Measurements from ENCODE around the gene GAB2.

The GAB2 gene

GRCh38 chr11:78446210-78446609 lies 28.6 kb upstream of the GAB2 start:
- Histone ChIP-seq H3K36me3 (ENCODE audit: insufficient read depth, low read length) (peaks cover 4% of the 10 kb centered on the region), H3K9me3 (replicated peaks; ENCODE audit: low read length) (no peaks in the 10 kb centered on the region), H3K4me2 (ENCODE audit: low read length) (no peak overlapping the region), H3K27me3 (ENCODE audit: control insufficient read depth, insufficient read depth, low read length) (no peaks in the 10 kb centered on the region), H3K9ac (ENCODE audit: low read depth, low read length) (no peak overlapping the region), H3K4me3 (ENCODE audit: low read length) (no peak overlapping the region), H3K4me1 (ENCODE audit: control insufficient read depth, insufficient read depth, low read length) (no peaks in the 10 kb centered on the region)

DNA sequence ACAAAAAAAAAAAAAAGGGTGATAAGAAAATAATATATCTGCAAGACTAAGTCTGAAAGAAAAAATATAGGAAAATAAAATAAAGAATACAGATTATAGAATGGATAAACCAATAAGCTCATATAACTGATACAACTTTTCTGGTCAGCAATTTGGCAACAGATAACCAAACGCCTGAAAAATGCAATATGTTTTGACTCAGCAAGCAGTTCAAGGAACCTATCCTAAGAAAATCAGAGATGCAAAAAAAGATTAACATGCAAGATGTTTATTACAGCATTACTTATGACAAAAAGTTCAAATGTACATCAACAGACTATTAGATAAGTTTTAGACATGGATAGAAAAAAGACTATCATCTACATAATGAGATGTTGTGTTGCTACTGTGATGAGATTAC lies 27.1 kb upstream of the GAB2 start:
- Histone ChIP-seq H3K4me2 (ENCODE audit: low read length) (no peak overlapping the region), H3K4me1 (ENCODE audit: control insufficient read depth, insufficient read depth, low read length) (no peaks in the 10 kb centered on the region), H3K9me3 (replicated peaks; ENCODE audit: low read length) (no peaks in the 10 kb centered on the region), H3K4me3 (ENCODE audit: low read length) (no peak overlapping the region), H3K27me3 (ENCODE audit: control insufficient read depth, insufficient read depth, low read length) (no peaks in the 10 kb centered on the region), H3K36me3 (ENCODE audit: insufficient read depth, low read length) (peaks cover 4% of the 10 kb centered on the region), H3K9ac (ENCODE audit: low read depth, low read length) (no peak overlapping the region)

DNA sequence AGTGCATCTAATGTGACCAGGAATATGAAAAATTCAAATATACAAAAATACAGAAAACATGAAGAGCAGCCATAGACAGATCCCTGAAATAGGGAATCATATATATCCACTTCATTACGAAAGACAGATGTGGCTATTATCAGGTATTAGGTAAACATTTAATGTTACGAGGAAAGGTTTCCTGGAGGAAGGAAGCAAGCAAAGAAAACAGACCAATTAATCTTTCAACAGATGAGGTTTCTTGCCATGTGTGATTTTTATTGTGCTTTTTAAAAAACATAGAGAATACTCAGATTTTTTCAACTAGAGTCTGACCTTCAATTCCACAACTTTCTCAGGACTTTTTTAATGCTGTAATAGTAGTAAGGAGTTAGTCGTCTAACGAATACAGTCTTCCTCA lies 24.3 kb upstream of the GAB2 start:
- Histone ChIP-seq H3K4me3 (ENCODE audit: low read length) (no peak overlapping the region), H3K27me3 (ENCODE audit: control insufficient read depth, insufficient read depth, low read length) (no peaks in the 10 kb centered on the region), H3K4me1 (ENCODE audit: control insufficient read depth, insufficient read depth, low read length) (no peaks in the 10 kb centered on the region), H3K9me3 (replicated peaks; ENCODE audit: low read length) (no peaks in the 10 kb centered on the region), H3K36me3 (ENCODE audit: insufficient read depth, low read length) (peaks cover 4% of the 10 kb centered on the region), H3K4me2 (ENCODE audit: low read length) (no peak overlapping the region), H3K9ac (ENCODE audit: low read depth, low read length) (no peak overlapping the region)

DNA sequence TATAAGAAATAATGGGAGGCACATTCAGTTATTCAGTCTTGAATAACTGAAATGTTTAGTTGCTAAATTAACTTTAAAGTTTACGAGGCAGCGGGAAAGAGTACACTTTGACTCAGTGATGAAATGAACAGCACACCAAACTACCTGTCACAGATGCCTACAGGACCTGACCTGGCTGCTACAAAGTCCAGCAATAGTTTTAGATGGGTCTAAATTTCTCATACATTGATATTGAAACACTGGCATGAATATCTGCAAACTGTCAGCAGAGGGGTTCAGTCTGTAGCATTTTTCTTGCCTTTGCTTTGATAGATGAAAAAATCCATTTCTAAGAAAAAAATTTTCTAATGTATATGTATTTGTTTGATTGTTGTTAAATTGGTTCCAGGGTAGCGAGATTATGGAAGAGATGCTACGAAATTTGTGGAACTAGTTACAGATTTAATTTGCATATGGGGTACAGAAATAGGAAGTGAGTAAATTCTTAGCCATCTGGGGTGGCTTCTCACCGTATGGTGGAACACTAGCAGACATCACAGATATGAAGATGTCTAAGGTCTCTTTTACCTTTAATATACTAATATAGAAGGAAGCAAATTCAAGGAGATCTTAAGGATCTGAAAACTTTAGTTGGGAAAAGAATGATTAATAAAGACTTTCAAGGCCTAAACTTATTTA lies 20.8 kb upstream of the GAB2 start:
- H3K9me3 ChIP-seq (replicated peaks; ENCODE audit: low read length): no peaks in the 10 kb centered on the region
- no peak overlapping the region for H3K9ac ChIP-seq (ENCODE audit: low read depth, low read length)
- peaks cover 1% of the 10 kb centered on the region for H3K36me3 ChIP-seq (ENCODE audit: insufficient read depth, low read length)
- no peaks in the 10 kb centered on the region for H3K4me1 ChIP-seq (ENCODE audit: control insufficient read depth, insufficient read depth, low read length)
- H3K4me2 ChIP-seq (ENCODE audit: low read length): no peak overlapping the region
- H3K4me3 ChIP-seq (ENCODE audit: low read length): no peak overlapping the region
- no peaks in the 10 kb centered on the region for H3K27me3 ChIP-seq (ENCODE audit: control insufficient read depth, insufficient read depth, low read length)

DNA sequence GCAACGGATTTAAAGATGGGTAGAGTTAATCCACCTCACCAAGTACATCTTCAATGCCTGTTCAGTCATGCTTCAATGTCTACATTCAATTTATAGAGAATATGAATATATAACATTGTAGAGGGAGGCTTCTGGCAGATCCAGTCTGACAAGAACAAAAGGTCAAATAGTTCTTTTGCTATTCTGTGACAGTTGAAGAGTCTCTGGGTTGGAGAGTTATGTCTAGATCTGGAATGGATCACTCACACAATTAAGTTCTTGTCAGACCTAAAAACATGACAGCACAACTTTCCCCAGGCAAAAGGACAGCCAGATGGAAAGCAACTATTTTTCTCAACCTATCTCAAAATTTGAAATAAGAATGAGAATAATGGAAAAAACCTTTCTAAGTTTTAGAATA lies 15.3 kb upstream of the GAB2 start:
- no peaks in the 10 kb centered on the region for H3K27me3 ChIP-seq (ENCODE audit: control insufficient read depth, insufficient read depth, low read length)

GRCh38 chr11:78432058-78432515 lies 14.5 kb upstream of the GAB2 start:
- no peaks in the 10 kb centered on the region for H3K4me1 ChIP-seq (ENCODE audit: control insufficient read depth, insufficient read depth, low read length)
- H3K9me3 ChIP-seq (replicated peaks; ENCODE audit: low read length): no peaks in the 10 kb centered on the region
- H3K27me3 ChIP-seq (ENCODE audit: control insufficient read depth, insufficient read depth, low read length): no peaks in the 10 kb centered on the region
- H3K4me2 ChIP-seq (ENCODE audit: low read length): no peak overlapping the region
- no peak overlapping the region for H3K4me3 ChIP-seq (ENCODE audit: low read length)
- no peak overlapping the region for H3K9ac ChIP-seq (ENCODE audit: low read depth, low read length)
- H3K36me3 ChIP-seq (ENCODE audit: insufficient read depth, low read length): no peaks in the 10 kb centered on the region

More for the DNA sequence above, 15.3 kb upstream of the GAB2 start:
- H3K9ac ChIP-seq (ENCODE audit: low read depth, low read length): no peak overlapping the region
- no peaks in the 10 kb centered on the region for H3K4me1 ChIP-seq (ENCODE audit: control insufficient read depth, insufficient read depth, low read length)
- H3K9me3 ChIP-seq (replicated peaks; ENCODE audit: low read length): no peaks in the 10 kb centered on the region
- H3K36me3 ChIP-seq (ENCODE audit: insufficient read depth, low read length): no peaks in the 10 kb centered on the region
- H3K4me3 ChIP-seq (ENCODE audit: low read length): no peak overlapping the region
- no peak overlapping the region for H3K4me2 ChIP-seq (ENCODE audit: low read length)

- peaks cover 2% of the 10 kb centered on the region for H3K4me1 ChIP-seq (ENCODE audit: control insufficient read depth, insufficient read depth, low read length)
- H3K9ac ChIP-seq (ENCODE audit: low read depth, low read length): no peak overlapping the region
- H3K36me3 ChIP-seq (ENCODE audit: insufficient read depth, low read length): no peaks in the 10 kb centered on the region
These were observed 12.0 kb upstream of the GAB2 start for GRCh38 chr11:78429660-78430059.

DNA sequence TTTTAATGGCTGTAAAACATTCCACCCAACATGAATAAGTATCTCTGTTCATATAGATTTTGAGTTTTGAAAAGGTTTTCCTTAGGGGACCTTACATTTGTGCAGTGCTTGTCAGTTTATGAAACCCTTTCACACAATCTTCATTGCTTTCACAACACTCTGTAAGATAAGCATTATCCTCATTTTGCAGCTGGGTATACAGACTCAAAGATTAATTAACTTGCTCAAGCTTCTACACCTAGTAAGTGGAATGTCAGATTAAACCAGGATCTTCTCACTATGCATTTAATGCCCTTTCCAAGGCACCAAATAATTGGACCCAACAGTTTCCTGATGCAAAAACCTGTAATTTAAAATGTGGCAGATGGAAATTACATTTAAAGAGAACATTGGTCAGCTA lies 11.6 kb upstream of the GAB2 start:
- H3K27me3 ChIP-seq (ENCODE audit: control insufficient read depth, insufficient read depth, low read length): no peaks in the 10 kb centered on the region
- peaks cover 6% of the 10 kb centered on the region for H3K4me1 ChIP-seq (ENCODE audit: control insufficient read depth, insufficient read depth, low read length)
- H3K4me2 ChIP-seq (ENCODE audit: low read length): no peak overlapping the region
- H3K9ac ChIP-seq (ENCODE audit: low read depth, low read length): no peak overlapping the region
- H3K4me3 ChIP-seq (ENCODE audit: low read length): no peak overlapping the region
- H3K36me3 ChIP-seq (ENCODE audit: insufficient read depth, low read length): no peaks in the 10 kb centered on the region
- H3K9me3 ChIP-seq (replicated peaks; ENCODE audit: low read length): no peaks in the 10 kb centered on the region

More at GRCh38 chr11:78429660-78430059, 12.0 kb upstream of the GAB2 start:
- no peaks in the 10 kb centered on the region for H3K27me3 ChIP-seq (ENCODE audit: control insufficient read depth, insufficient read depth, low read length)
- H3K4me2 ChIP-seq (ENCODE audit: low read length): no peak overlapping the region
- H3K9me3 ChIP-seq (replicated peaks; ENCODE audit: low read length): no peaks in the 10 kb centered on the region
- no peak overlapping the region for H3K4me3 ChIP-seq (ENCODE audit: low read length)

DNA sequence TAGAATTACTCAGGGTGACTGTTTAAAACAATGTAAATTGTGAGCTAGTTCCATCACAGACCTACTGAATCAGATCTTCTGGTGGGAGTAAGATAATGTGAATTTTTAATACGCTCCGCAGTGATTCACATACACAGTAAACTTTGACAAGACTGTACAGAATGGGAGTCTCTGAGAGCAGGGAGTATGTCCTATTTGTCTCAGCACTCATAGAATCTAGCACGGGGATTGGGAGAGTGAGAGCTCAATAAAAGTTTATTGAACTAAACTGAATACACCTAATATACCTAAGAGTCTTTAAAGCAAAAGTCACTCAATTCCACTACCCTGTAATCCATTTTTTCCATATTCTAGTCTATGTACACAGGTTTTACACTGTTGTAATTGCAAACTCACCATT lies 11.2 kb upstream of the GAB2 start:
- no peak overlapping the region for H3K9ac ChIP-seq (ENCODE audit: low read depth, low read length)

GRCh38 chr11:78428266-78428636 lies 10.6 kb upstream of the GAB2 start:
- Histone ChIP-seq H3K36me3 (ENCODE audit: insufficient read depth, low read length) (no peaks in the 10 kb centered on the region), H3K9ac (ENCODE audit: low read depth, low read length) (no peak overlapping the region), H3K27me3 (ENCODE audit: control insufficient read depth, insufficient read depth, low read length) (no peaks in the 10 kb centered on the region), H3K9me3 (replicated peaks; ENCODE audit: low read length) (no peaks in the 10 kb centered on the region), H3K4me2 (ENCODE audit: low read length) (no peak overlapping the region), H3K4me1 (ENCODE audit: control insufficient read depth, insufficient read depth, low read length) (peaks cover 6% of the 10 kb centered on the region), H3K4me3 (ENCODE audit: low read length) (no peak overlapping the region)

More for the DNA sequence above, 11.2 kb upstream of the GAB2 start:
- Histone ChIP-seq H3K36me3 (ENCODE audit: insufficient read depth, low read length) (no peaks in the 10 kb centered on the region), H3K9me3 (replicated peaks; ENCODE audit: low read length) (no peaks in the 10 kb centered on the region), H3K4me2 (ENCODE audit: low read length) (no peak overlapping the region), H3K4me3 (ENCODE audit: low read length) (no peak overlapping the region), H3K4me1 (ENCODE audit: control insufficient read depth, insufficient read depth, low read length) (peaks cover 6% of the 10 kb centered on the region), H3K27me3 (ENCODE audit: control insufficient read depth, insufficient read depth, low read length) (no peaks in the 10 kb centered on the region)

GRCh38 chr11:78427615-78428265 lies 10.1 kb upstream of the GAB2 start:
- peaks cover 6% of the 10 kb centered on the region for H3K4me1 ChIP-seq (ENCODE audit: control insufficient read depth, insufficient read depth, low read length)
- H3K4me3 ChIP-seq (ENCODE audit: low read length): no peak overlapping the region

GRCh38 chr11:78426845-78427244 lies 9.2 kb upstream of the GAB2 start:
- Histone ChIP-seq H3K4me3 (ENCODE audit: low read length) (no peak overlapping the region), H3K4me1 (ENCODE audit: control insufficient read depth, insufficient read depth, low read length) (peaks cover 6% of the 10 kb centered on the region), H3K36me3 (ENCODE audit: insufficient read depth, low read length) (no peaks in the 10 kb centered on the region), H3K4me2 (ENCODE audit: low read length) (no peak overlapping the region), H3K9ac (ENCODE audit: low read depth, low read length) (no peak overlapping the region), H3K9me3 (replicated peaks; ENCODE audit: low read length) (no peaks in the 10 kb centered on the region), H3K27me3 (ENCODE audit: control insufficient read depth, insufficient read depth, low read length) (no peaks in the 10 kb centered on the region)

More at GRCh38 chr11:78427615-78428265, 10.1 kb upstream of the GAB2 start:
- Histone ChIP-seq H3K9ac (ENCODE audit: low read depth, low read length) (no peak overlapping the region), H3K36me3 (ENCODE audit: insufficient read depth, low read length) (no peaks in the 10 kb centered on the region), H3K9me3 (replicated peaks; ENCODE audit: low read length) (no peaks in the 10 kb centered on the region), H3K27me3 (ENCODE audit: control insufficient read depth, insufficient read depth, low read length) (no peaks in the 10 kb centered on the region), H3K4me2 (ENCODE audit: low read length) (no peak overlapping the region)
